T-cell (primary cell): ENCODE results near the gene PPP4R4. TPM values are rescaled to one million over a fixed set of nuclear protein-coding genes. Genes with fewer than 3 reads are reported as not detected.
"Not testable (repeated sequence)": the region's sequence is repeated elsewhere in the genome, so short reads cannot be mapped to it uniquely, and the experiment has no call there.

Source experiments
- ATAC-seq, 4 experiments: fragments of 200-7000 bp in 3 of 4; fragments of 150-1000 bp in 1 of 4; cut with Tn5 transposase; replicated peaks in 1 of 4; 1 replicate in 3 of 4; 2 replicates in 1 of 4; pipeline ENCODE4 v1.10.0; 2021; ENCODE audit warnings: moderate library complexity in 3 of 4, mild to moderate bottlenecking in 2 of 4, moderate number of reproducible peaks in 1 of 4
- CTCF ChIA-PET, 2 donors: fragments of 300-600 bp; sonication (Branson Sonifier 250); formaldehyde crosslinking; loops; one replicate each; lab custom pipeline; 2022; ENCODE audit warnings: antibody characterized with exemption in 2 of 2; lab: Charles Lee
- POLR2A ChIA-PET, 2 donors: fragments of 300-600 bp; sonication (Branson Sonifier 250); formaldehyde crosslinking; loops; one replicate each; lab custom pipeline; 2022; ENCODE audit warnings: antibody characterized with exemption in 2 of 2; lab: Charles Lee
- DNase-seq, 35 experiments: peaks; one replicate each; pipeline versions ENCODE4 v3.0.0 to v3.0.0-alpha.2; 2013 to 2023
- H3K27ac ChIP-seq: one replicate; pipeline ENCODE4 v1.5.1; 2013; ENCODE audit warnings: low read length
- H3K27me3 ChIP-seq, 2 experiments: replicated peaks in 1 of 2; 1 replicate in 1 of 2; 2 replicates in 1 of 2; pipeline versions ENCODE4 v1.6.1 to v1.7.0; 2013; ENCODE audit warnings: low read length in 1 of 2, mixed read lengths in 1 of 2; ENCODE audit not compliant: control insufficient read depth in 2 of 2, insufficient read depth in 2 of 2; ENCODE audit errors: extremely low read depth in 1 of 2
- H3K36me3 ChIP-seq, 2 donors: 1 replicate in 1 of 2; 2 replicates in 1 of 2; pipeline versions ENCODE4 v1.6.1 to v1.7.0; 2013; ENCODE audit warnings: low read length in 1 of 2; ENCODE audit not compliant: control insufficient read depth in 2 of 2, insufficient read depth in 1 of 2; ENCODE audit errors: extremely low read depth in 1 of 2
- H3K4me1 ChIP-seq, 2 experiments: 1 replicate in 1 of 2; 2 replicates in 1 of 2; pipeline versions ENCODE4 v1.6.1 to v1.7.0; 2013; ENCODE audit warnings: low read length in 2 of 2, mixed read lengths in 1 of 2; ENCODE audit not compliant: insufficient read depth in 2 of 2, control insufficient read depth in 1 of 2; ENCODE audit errors: extremely low read depth in 1 of 2
- H3K4me3 ChIP-seq, 2 donors: 1 replicate in 1 of 2; 2 replicates in 1 of 2; pipeline versions ENCODE4 v1.5.1 to v1.7.0; 2013; ENCODE audit warnings: mild to moderate bottlenecking in 2 of 2, low read length in 1 of 2, moderate library complexity in 1 of 2; ENCODE audit not compliant: control insufficient read depth in 1 of 2; ENCODE audit errors: extremely low read depth in 1 of 2
- H3K9me3 ChIP-seq: 2 replicates; pipeline ENCODE4 v1.7.0; 2013
- H3K27ac Mint-ChIP-seq, 2 donors: one replicate each; pipeline ENCODE4 v1.8.0; 2020 to 2021; ENCODE audit warnings: mild to moderate bottlenecking in 2 of 2, mixed read lengths in 2 of 2
- H3K27me3 Mint-ChIP-seq, 2 donors: one replicate each; pipeline ENCODE4 v1.8.0; 2021 to 2022; ENCODE audit warnings: mixed read lengths in 2 of 2
- H3K36me3 Mint-ChIP-seq: one replicate; pipeline ENCODE4 v1.8.0; 2021; ENCODE audit warnings: mixed read lengths
- H3K4me1 Mint-ChIP-seq, 3 donors: one replicate each; pipeline ENCODE4 v1.8.0; 2020 to 2022; ENCODE audit warnings: mixed read lengths in 3 of 3, mild to moderate bottlenecking in 1 of 3
- H3K4me3 Mint-ChIP-seq, 3 donors: one replicate each; pipeline ENCODE4 v1.8.0; 2020 to 2022; ENCODE audit warnings: mild to moderate bottlenecking in 3 of 3, mixed read lengths in 3 of 3, moderate library complexity in 3 of 3
- H3K9me3 Mint-ChIP-seq, 3 donors: one replicate each; pipeline ENCODE4 v1.8.0; 2020 to 2022; ENCODE audit warnings: mixed read lengths in 3 of 3
- WGBS: methylation state at CpG from one replicate; pipeline ENCODE4 v1.1.5; 2013; ENCODE audit warnings: missing lambda C conversion rate; ENCODE audit not compliant: insufficient coverage; 5-methylcytosine and 5-hydroxymethylcytosine counted together
- total RNA-seq, 35 experiments: library from RNA in 6 of 35; stranded (reverse) in 6 of 35; fragments of 120-200 nt in 1 of 35; gene quantifications; one replicate each; pipeline versions ENCODE4 v1.2.1 to v1.2.4 and lab custom pipeline; 2013 to 2026

Gene PPP4R4
- total RNA-seq, 5 donors from 2014 or later (not counting 1 experiment from before 2014, with no cell fraction given) = 0.41 to 2.5 (median 1.3) TPM

GRCh38 chr14:94196057-94196456 lies 21.9 kb downstream of the PPP4R4 start:
- CTCF ChIA-PET = no interaction called here
- no peak overlapping the region for H3K27ac ChIP-seq
- no peak for ATAC-seq
- H3K27me3 ChIP-seq = peaks cover 5 to 6% of the 10 kb centered on the region in 2 experiments
- Mint-ChIP-seq H3K36me3 (peaks cover 12% of the 10 kb centered on the region), H3K27me3 (peaks cover 29 to 34% of the 10 kb centered on the region in 2 donors), H3K9me3 (peaks cover 8 to 23% (median 23%) of the 10 kb centered on the region in 3 donors), H3K4me1 (no peaks in the 10 kb centered on the region), H3K4me3 (no peak overlapping the region), H3K27ac (no peak overlapping the region)
- 100% methylated on average over 1 of the region's 2 CpGs for WGBS
- no peak overlapping the region for H3K4me3 ChIP-seq
- H3K36me3 ChIP-seq = no peaks in the 10 kb centered on the region
- POLR2A ChIA-PET = no interaction called here
- no peaks in the 10 kb centered on the region for H3K4me1 ChIP-seq
- H3K9me3 ChIP-seq = no peaks in the 10 kb centered on the region
- no peak for DNase-seq

DNA sequence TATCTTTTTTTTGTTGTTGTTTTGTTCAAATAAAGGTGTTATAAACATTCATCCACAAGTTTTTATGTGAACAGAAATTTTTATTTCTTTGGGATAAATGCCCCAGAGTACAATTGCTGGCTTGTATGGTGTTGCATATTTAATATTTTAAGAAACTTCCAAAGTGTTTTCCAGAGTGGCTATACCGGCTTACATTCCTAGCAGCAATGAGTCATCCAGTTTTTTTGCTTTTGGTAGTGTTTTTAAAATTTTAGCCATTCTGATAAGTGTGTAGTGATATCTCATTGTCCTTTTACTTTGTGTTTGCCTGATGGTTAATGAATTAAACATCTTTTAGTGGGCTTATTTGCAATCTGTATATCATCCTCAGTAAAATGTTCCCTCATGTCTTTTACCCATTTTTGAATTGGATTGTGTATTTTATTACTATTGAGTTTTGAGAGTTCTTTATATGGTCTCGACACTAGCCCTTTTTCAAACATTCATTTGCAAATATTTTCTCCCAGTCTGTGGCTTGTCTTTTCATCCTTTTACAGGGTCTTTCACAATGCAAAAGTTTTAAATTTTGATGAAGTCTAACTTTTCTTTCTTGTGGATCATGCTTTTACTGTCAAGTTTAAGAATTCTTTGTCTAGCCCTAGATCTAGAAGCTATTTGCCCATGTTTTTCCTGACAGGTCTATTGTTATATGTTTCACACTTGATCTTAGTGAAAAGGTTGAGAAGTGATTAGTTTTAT lies 29.5 kb downstream of the PPP4R4 start:
- peaks cover 7% of the 10 kb centered on the region for H3K36me3 Mint-ChIP-seq
- no peak overlapping the region for H3K4me3 Mint-ChIP-seq
- no peak for ATAC-seq
- Histone ChIP-seq H3K36me3 (no peaks in the 10 kb centered on the region), H3K27ac (no peak overlapping the region), H3K4me1 (no peaks in the 10 kb centered on the region), H3K27me3 (peaks cover 3 to 5% of the 10 kb centered on the region in 2 experiments), H3K9me3 (no peaks in the 10 kb centered on the region), H3K4me3 (no peak overlapping the region)
- WGBS = no CpG with 5 or more reads among the region's 2 CpGs
- no peak for DNase-seq
- POLR2A ChIA-PET = no interaction called here
- no peaks in the 10 kb centered on the region for H3K4me1 Mint-ChIP-seq
- no peak overlapping the region for H3K27ac Mint-ChIP-seq
- H3K27me3 Mint-ChIP-seq = peaks cover 32 to 37% of the 10 kb centered on the region in 2 donors
- CTCF ChIA-PET = no interaction called here
- peaks cover 8 to 10% (median 8%) of the 10 kb centered on the region in 3 donors for H3K9me3 Mint-ChIP-seq

DNA sequence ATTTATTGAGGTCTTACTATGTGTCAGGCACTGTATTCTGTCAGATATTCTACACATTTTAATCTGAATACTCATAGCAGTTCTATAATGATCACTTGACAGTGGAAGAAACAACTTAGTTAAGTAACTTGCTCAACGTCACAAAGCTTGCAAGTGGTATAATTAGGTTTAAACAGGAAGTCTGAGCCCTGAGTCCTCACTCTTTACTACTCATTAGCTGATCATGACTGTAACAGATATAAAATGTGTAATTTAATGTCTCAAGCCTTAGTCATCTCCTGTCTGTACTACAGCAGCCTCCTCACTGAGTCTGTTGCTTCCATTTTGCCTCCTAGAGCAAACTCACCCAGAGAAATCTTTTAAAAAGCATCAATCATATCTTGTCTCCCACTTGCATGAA lies 38.9 kb downstream of the PPP4R4 start:
- no CpG with 5 or more reads among the region's 1 CpG for WGBS
- no peak overlapping the region for H3K27ac Mint-ChIP-seq
- peaks cover 9% of the 10 kb centered on the region for H3K36me3 Mint-ChIP-seq
- H3K4me1 Mint-ChIP-seq = peaks cover 0 to 2% (median 0%) of the 10 kb centered on the region in 3 donors
- peaks cover 0 to 2% of the 10 kb centered on the region in 2 experiments for H3K27me3 ChIP-seq
- ATAC-seq (no peak), DNase-seq (no peak)
- no peak overlapping the region for H3K27ac ChIP-seq
- POLR2A ChIA-PET = no interaction called here
- CTCF ChIA-PET = no interaction called here
- peaks cover 6 to 12% (median 9%) of the 10 kb centered on the region in 3 donors for H3K9me3 Mint-ChIP-seq
- H3K4me1 ChIP-seq = no peaks in the 10 kb centered on the region
- H3K4me3 ChIP-seq = no peak overlapping the region
- H3K27me3 Mint-ChIP-seq = peaks cover 25 to 31% of the 10 kb centered on the region in 2 donors
- no peaks in the 10 kb centered on the region for H3K9me3 ChIP-seq
- no peak overlapping the region for H3K4me3 Mint-ChIP-seq
- H3K36me3 ChIP-seq = no peaks in the 10 kb centered on the region

- H3K9me3 ChIP-seq = no peaks in the 10 kb centered on the region
- Mint-ChIP-seq H3K9me3 (peaks cover 6 to 12% (median 9%) of the 10 kb centered on the region in 3 donors), H3K4me1 (peaks cover 0 to 3% (median 0%) of the 10 kb centered on the region in 3 donors), H3K27me3 (peaks cover 27 to 33% of the 10 kb centered on the region in 2 donors), H3K27ac (no peak overlapping the region), H3K36me3 (peaks cover 9% of the 10 kb centered on the region), H3K4me3 (no peak overlapping the region)
- no peak overlapping the region for H3K4me3 ChIP-seq
- H3K4me1 ChIP-seq = no peaks in the 10 kb centered on the region
- H3K27me3 ChIP-seq = peaks cover 0 to 2% of the 10 kb centered on the region in 2 experiments
- 0% methylated on average over 1 of the region's 2 CpGs for WGBS
- POLR2A ChIA-PET = no interaction called here
- no peak for ATAC-seq
- CTCF ChIA-PET = interaction anchor here in 1 of 2 donors (0.5 kb wide), 1 partner anchor 30 kb away, joined by 3 read pairs; no protein-coding TSS in a partner anchor
- H3K27ac ChIP-seq = no peak overlapping the region
- DNase-seq = no peak
- H3K36me3 ChIP-seq = no peaks in the 10 kb centered on the region
These were observed 39.6 kb downstream of the PPP4R4 start for GRCh38 chr14:94213741-94214140.

DNA sequence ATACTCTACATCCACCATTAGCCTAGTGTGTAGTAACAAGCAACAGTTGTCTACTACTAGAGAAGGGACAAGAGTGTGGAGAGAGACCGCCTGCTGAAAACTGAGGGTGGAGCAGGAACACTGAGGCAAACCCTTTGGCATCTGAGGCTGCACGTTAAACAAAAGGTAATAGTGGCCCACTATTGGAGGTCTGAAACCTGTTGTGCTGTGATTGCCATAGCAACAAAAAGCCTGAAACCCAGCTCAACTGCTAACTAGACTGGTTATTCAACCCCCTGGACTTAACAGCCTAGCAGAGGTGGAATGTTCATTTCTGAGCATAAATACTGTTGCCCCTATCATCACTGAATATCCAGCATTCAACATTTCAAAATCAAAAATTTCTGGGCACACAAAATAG lies 43.0 kb downstream of the PPP4R4 start:
- POLR2A ChIA-PET = no interaction called here
- 100% methylated on average over 1 of the region's 2 CpGs for WGBS
- peaks cover 9% of the 10 kb centered on the region for H3K36me3 Mint-ChIP-seq
- H3K27me3 Mint-ChIP-seq = peaks cover 20 to 25% of the 10 kb centered on the region in 2 donors
- CTCF ChIA-PET = no interaction called here
- H3K9me3 Mint-ChIP-seq = peaks cover 6 to 24% (median 9%) of the 10 kb centered on the region in 3 donors
- Histone ChIP-seq H3K27ac (no peak overlapping the region), H3K9me3 (peaks cover 4% of the 10 kb centered on the region), H3K36me3 (no peaks in the 10 kb centered on the region), H3K4me1 (no peaks in the 10 kb centered on the region), H3K4me3 (no peak overlapping the region), H3K27me3 (no peaks in the 10 kb centered on the region)
- H3K4me3 Mint-ChIP-seq = no peak overlapping the region
- H3K4me1 Mint-ChIP-seq = peaks cover 0 to 3% (median 0%) of the 10 kb centered on the region in 3 donors
- H3K27ac Mint-ChIP-seq = no peak overlapping the region
- DNase-seq = no peak
- no peak for ATAC-seq

- peaks cover 20 to 21% of the 10 kb centered on the region in 2 donors for H3K27me3 Mint-ChIP-seq
- DNase-seq = not testable (repeated sequence)
These were observed 44.2 kb downstream of the PPP4R4 start for GRCh38 chr14:94218198-94218886.

More at GRCh38 chr14:94218198-94218886, 44.2 kb downstream of the PPP4R4 start:
- H3K36me3 ChIP-seq, H3K27ac ChIP-seq, ATAC-seq, H3K4me1 Mint-ChIP-seq, H3K4me1 ChIP-seq, H3K27me3 ChIP-seq, H3K36me3 Mint-ChIP-seq, H3K4me3 ChIP-seq, CTCF ChIA-PET, H3K9me3 ChIP-seq, H3K27ac Mint-ChIP-seq: not testable (repeated sequence)
- Mint-ChIP-seq H3K9me3 (peaks cover 6 to 30% (median 8%) of the 10 kb centered on the region in 3 donors), H3K4me3 (peak overlapping the region in 1 of 3 donors; percentile 66)
- POLR2A ChIA-PET = interaction anchor here in 1 of 2 donors (0.7 kb wide), 1 partner anchor 30 kb away, joined by 9 read pairs; no protein-coding TSS in a partner anchor
- WGBS = 76% methylated on average over 5 of the region's 47 CpGs
